Measurements from ENCODE around the gene AP3D1. TPM values are rescaled to one million over a fixed set of nuclear protein-coding genes. Genes with fewer than 3 reads are reported as not detected.

The AP3D1 gene
- total RNA-seq, 1 donor from 2014 or later, result 115 TPM

GRCh38 chr19:2070436-2070827 lies 80.9 kb downstream of the AP3D1 start:
- Mint-ChIP-seq H3K36me3 (peaks cover 21% of the 10 kb centered on the region), H3K4me1 (no peaks in the 10 kb centered on the region), H3K4me3 (no peak overlapping the region), H3K9me3 (no peaks in the 10 kb centered on the region), H3K27me3 (ENCODE audit: low read depth) (no peaks in the 10 kb centered on the region), H3K27ac (no peak overlapping the region)
- TF ChIP-seq CTCF (IDR thresholded peaks at IDR 0.05; ENCODE audit: unreplicated experiment), result no peak
- DNase-seq (ENCODE audit: low spot score in 2 of 2, unreplicated experiment in 2 of 2), result no peak

GRCh38 chr19:2064788-2065524 lies 86.4 kb downstream of the AP3D1 start:
- Mint-ChIP-seq H3K4me3 (no peak overlapping the region), H3K27me3 (ENCODE audit: low read depth) (no peaks in the 10 kb centered on the region), H3K4me1 (peaks cover 21% of the 10 kb centered on the region), H3K27ac (peak overlapping the region; percentile 39), H3K9me3 (no peaks in the 10 kb centered on the region), H3K36me3 (no peaks in the 10 kb centered on the region)
- TF ChIP-seq CTCF (IDR thresholded peaks at IDR 0.05; ENCODE audit: unreplicated experiment), result no peak
- no peak for DNase-seq (ENCODE audit: low spot score in 2 of 2, unreplicated experiment in 2 of 2)

GRCh38 chr19:2064395-2064787 lies 87.0 kb downstream of the AP3D1 start:
- Mint-ChIP-seq H3K4me3 (no peak overlapping the region), H3K4me1 (peaks cover 25% of the 10 kb centered on the region), H3K36me3 (no peaks in the 10 kb centered on the region), H3K27ac (peak overlapping the region; percentile 25), H3K9me3 (no peaks in the 10 kb centered on the region), H3K27me3 (ENCODE audit: low read depth) (no peaks in the 10 kb centered on the region)
- no peak for TF ChIP-seq CTCF (IDR thresholded peaks at IDR 0.05; ENCODE audit: unreplicated experiment)
- DNase-seq (ENCODE audit: low spot score in 2 of 2, unreplicated experiment in 2 of 2), result no peak

GRCh38 chr19:2063824-2064223 lies 87.5 kb downstream of the AP3D1 start:
- Mint-ChIP-seq H3K27ac (peak overlapping the region; percentile 43), H3K27me3 (ENCODE audit: low read depth) (no peaks in the 10 kb centered on the region)
- TF ChIP-seq CTCF (IDR thresholded peaks at IDR 0.05; ENCODE audit: unreplicated experiment), result no peak

GRCh38 chr19:2062770-2063169 lies 88.6 kb downstream of the AP3D1 start:
- DNase-seq (ENCODE audit: low spot score in 2 of 2, unreplicated experiment in 2 of 2), result no peak
- H3K27me3 Mint-ChIP-seq (ENCODE audit: low read depth), result no peaks in the 10 kb centered on the region
- TF ChIP-seq CTCF (IDR thresholded peaks at IDR 0.05; ENCODE audit: unreplicated experiment), result no peak
- no peaks in the 10 kb centered on the region for H3K36me3 Mint-ChIP-seq
- no peaks in the 10 kb centered on the region for H3K9me3 Mint-ChIP-seq
- H3K4me1 Mint-ChIP-seq, result peaks cover 34% of the 10 kb centered on the region
- H3K27ac Mint-ChIP-seq, result peak overlapping the region; percentile 97
- peak overlapping the region; percentile 84 for H3K4me3 Mint-ChIP-seq

More at GRCh38 chr19:2063824-2064223, 87.5 kb downstream of the AP3D1 start:
- no peaks in the 10 kb centered on the region for H3K36me3 Mint-ChIP-seq
- no peak for DNase-seq (ENCODE audit: low spot score in 2 of 2, unreplicated experiment in 2 of 2)
- peaks cover 29% of the 10 kb centered on the region for H3K4me1 Mint-ChIP-seq
- no peak overlapping the region for H3K4me3 Mint-ChIP-seq
- H3K9me3 Mint-ChIP-seq, result no peaks in the 10 kb centered on the region

All from mesothelial cell of epicardium (in vitro differentiated cells).